Renal cortex interstitium (tissue), 11 donors: ENCODE results near the gene CLSTN1. TPM values are rescaled to one million over a fixed set of nuclear protein-coding genes. Genes with fewer than 3 reads are reported as not detected.
"Not testable (repeated sequence)": the region's sequence is repeated elsewhere in the genome, so short reads cannot be mapped to it uniquely, and the experiment has no call there.

ENCODE experiments used
- DNase-seq, 11 donors: peaks; one replicate each; pipeline ENCODE4 v3.0.0-alpha.2; 2013; ENCODE audit warnings: low read depth in 9 of 11, low spot score in 4 of 11; ENCODE audit errors: extremely low read depth in 1 of 11
- polyA plus RNA-seq, 3 donors: library from polyadenylated mRNA; unstranded; fragments of 120-200 nt; gene quantifications; one replicate each; pipeline ENCODE4 v1.2.1, GENCODE V29; 2013; ENCODE audit not compliant: insufficient read length in 3 of 3

CLSTN1 gene
- polyA plus RNA-seq, 3 donors: 133 to 166 (median 157) TPM

GRCh38 chr1:9815150-9815549 lies 8.6 kb downstream of the CLSTN1 start:
- no peak for DNase-seq

GRCh38 chr1:9814619-9815018 lies 9.1 kb downstream of the CLSTN1 start:
- DNase-seq: no peak

- no peak for DNase-seq
These were observed 12.4 kb downstream of the CLSTN1 start for GRCh38 chr1:9811239-9811966.

GRCh38 chr1:9809100-9809510 lies 14.7 kb downstream of the CLSTN1 start:
- no peak for DNase-seq

- DNase-seq: no peak
These were observed 15.3 kb downstream of the CLSTN1 start for GRCh38 chr1:9808459-9808858.

- DNase-seq: no peak
These were observed 16.2 kb downstream of the CLSTN1 start for GRCh38 chr1:9807541-9807940.

GRCh38 chr1:9805972-9806371 lies 17.8 kb downstream of the CLSTN1 start:
- not testable (repeated sequence) for DNase-seq

GRCh38 chr1:9805006-9805508 lies 18.7 kb downstream of the CLSTN1 start:
- DNase-seq: no peak

- DNase-seq: not testable (repeated sequence)
These were observed 20.5 kb downstream of the CLSTN1 start for GRCh38 chr1:9803003-9803918.

GRCh38 chr1:9801909-9802308 lies 21.9 kb downstream of the CLSTN1 start:
- no peak for DNase-seq

- no peak for DNase-seq
These were observed 25.3 kb downstream of the CLSTN1 start for GRCh38 chr1:9798236-9799130.

- no peak for DNase-seq
These were observed 26.7 kb downstream of the CLSTN1 start for GRCh38 chr1:9797049-9797448.

GRCh38 chr1:9794081-9794480 lies 29.7 kb downstream of the CLSTN1 start:
- no peak for DNase-seq

- no peak for DNase-seq
These were observed 30.5 kb downstream of the CLSTN1 start for GRCh38 chr1:9793291-9793690.

GRCh38 chr1:9792156-9793042 lies 31.4 kb downstream of the CLSTN1 start:
- DNase-seq: peak in 8 of 11 donors; percentile 22 to 68 (median 54)

- not testable (repeated sequence) for DNase-seq
These were observed 34.1 kb downstream of the CLSTN1 start for GRCh38 chr1:9789700-9790099.

GRCh38 chr1:9787702-9788101 lies 36.1 kb downstream of the CLSTN1 start:
- DNase-seq: no peak

- DNase-seq: no peak
These were observed 38.4 kb downstream of the CLSTN1 start for GRCh38 chr1:9785406-9785805.
